Measurements from ENCODE around the gene UBA7.

Gene UBA7

GRCh38 chr3:49772703-49773102 is 41.0 kb downstream of the UBA7 start:
- no peaks in the 10 kb centered on the region for H3K36me3 ChIP-seq (ENCODE audit: control insufficient read depth, insufficient read depth, low read length)
- H3K4me1 ChIP-seq (ENCODE audit: control insufficient read depth, insufficient read depth, low read length): no peaks in the 10 kb centered on the region
- H3K9ac ChIP-seq (ENCODE audit: low read length): no peak overlapping the region
- no peak overlapping the region for H3K4me3 ChIP-seq (ENCODE audit: low read length)
- H3K9me3 ChIP-seq (ENCODE audit: control insufficient read depth, low read length): no peaks in the 10 kb centered on the region
- H3K27me3 ChIP-seq (ENCODE audit: control insufficient read depth, insufficient read depth, low read length): no peaks in the 10 kb centered on the region

GRCh38 chr3:49771340-49771938 is 42.3 kb downstream of the UBA7 start:
- no peaks in the 10 kb centered on the region for H3K4me1 ChIP-seq (ENCODE audit: control insufficient read depth, insufficient read depth, low read length)
- H3K4me3 ChIP-seq (ENCODE audit: low read length): no peak overlapping the region
- no peaks in the 10 kb centered on the region for H3K27me3 ChIP-seq (ENCODE audit: control insufficient read depth, insufficient read depth, low read length)

GRCh38 chr3:49769926-49770325 is 43.8 kb downstream of the UBA7 start:
- no peaks in the 10 kb centered on the region for H3K27me3 ChIP-seq (ENCODE audit: control insufficient read depth, insufficient read depth, low read length)
- H3K9ac ChIP-seq (ENCODE audit: low read length): no peak overlapping the region
- no peaks in the 10 kb centered on the region for H3K9me3 ChIP-seq (ENCODE audit: control insufficient read depth, low read length)
- no peak overlapping the region for H3K4me3 ChIP-seq (ENCODE audit: low read length)
- H3K4me1 ChIP-seq (ENCODE audit: control insufficient read depth, insufficient read depth, low read length): no peaks in the 10 kb centered on the region
- no peaks in the 10 kb centered on the region for H3K36me3 ChIP-seq (ENCODE audit: control insufficient read depth, insufficient read depth, low read length)

More at GRCh38 chr3:49771340-49771938, 42.3 kb downstream of the UBA7 start:
- Histone ChIP-seq H3K9me3 (ENCODE audit: control insufficient read depth, low read length) (no peaks in the 10 kb centered on the region), H3K9ac (ENCODE audit: low read length) (no peak overlapping the region), H3K36me3 (ENCODE audit: control insufficient read depth, insufficient read depth, low read length) (no peaks in the 10 kb centered on the region)

- H3K4me3 ChIP-seq (ENCODE audit: low read length): no peak overlapping the region
- no peaks in the 10 kb centered on the region for H3K27me3 ChIP-seq (ENCODE audit: control insufficient read depth, insufficient read depth, low read length)
- H3K36me3 ChIP-seq (ENCODE audit: control insufficient read depth, insufficient read depth, low read length): no peaks in the 10 kb centered on the region
- no peaks in the 10 kb centered on the region for H3K9me3 ChIP-seq (ENCODE audit: control insufficient read depth, low read length)
- H3K4me1 ChIP-seq (ENCODE audit: control insufficient read depth, insufficient read depth, low read length): no peaks in the 10 kb centered on the region
- no peak overlapping the region for H3K9ac ChIP-seq (ENCODE audit: low read length)
Measured at GRCh38 chr3:49769286-49769915, 44.4 kb downstream of the UBA7 start.

- H3K4me3 ChIP-seq (ENCODE audit: low read length): no peak overlapping the region
- no peaks in the 10 kb centered on the region for H3K36me3 ChIP-seq (ENCODE audit: control insufficient read depth, insufficient read depth, low read length)
- no peak overlapping the region for H3K9ac ChIP-seq (ENCODE audit: low read length)
- H3K9me3 ChIP-seq (ENCODE audit: control insufficient read depth, low read length): no peaks in the 10 kb centered on the region
- no peaks in the 10 kb centered on the region for H3K27me3 ChIP-seq (ENCODE audit: control insufficient read depth, insufficient read depth, low read length)
- H3K4me1 ChIP-seq (ENCODE audit: control insufficient read depth, insufficient read depth, low read length): no peaks in the 10 kb centered on the region
Measured at GRCh38 chr3:49763981-49764380, 49.8 kb downstream of the UBA7 start.

GRCh38 chr3:49761661-49762060 is 52.1 kb downstream of the UBA7 start:
- Histone ChIP-seq H3K27me3 (ENCODE audit: control insufficient read depth, insufficient read depth, low read length) (no peaks in the 10 kb centered on the region), H3K36me3 (ENCODE audit: control insufficient read depth, insufficient read depth, low read length) (no peaks in the 10 kb centered on the region), H3K4me1 (ENCODE audit: control insufficient read depth, insufficient read depth, low read length) (peaks cover 4% of the 10 kb centered on the region), H3K9ac (ENCODE audit: low read length) (no peak overlapping the region), H3K9me3 (ENCODE audit: control insufficient read depth, low read length) (no peaks in the 10 kb centered on the region), H3K4me3 (ENCODE audit: low read length) (no peak overlapping the region)

- H3K4me1 ChIP-seq (ENCODE audit: control insufficient read depth, insufficient read depth, low read length): peaks cover 4% of the 10 kb centered on the region
- no peaks in the 10 kb centered on the region for H3K27me3 ChIP-seq (ENCODE audit: control insufficient read depth, insufficient read depth, low read length)
- peaks cover 5% of the 10 kb centered on the region for H3K36me3 ChIP-seq (ENCODE audit: control insufficient read depth, insufficient read depth, low read length)
- no peak overlapping the region for H3K9ac ChIP-seq (ENCODE audit: low read length)
- no peaks in the 10 kb centered on the region for H3K9me3 ChIP-seq (ENCODE audit: control insufficient read depth, low read length)
- no peak overlapping the region for H3K4me3 ChIP-seq (ENCODE audit: low read length)
Measured at GRCh38 chr3:49759226-49759625, 54.5 kb downstream of the UBA7 start.

- Histone ChIP-seq H3K9ac (ENCODE audit: low read length) (no peak overlapping the region), H3K4me1 (ENCODE audit: control insufficient read depth, insufficient read depth, low read length) (peaks cover 4% of the 10 kb centered on the region), H3K36me3 (ENCODE audit: control insufficient read depth, insufficient read depth, low read length) (peaks cover 5% of the 10 kb centered on the region), H3K4me3 (ENCODE audit: low read length) (no peak overlapping the region), H3K9me3 (ENCODE audit: control insufficient read depth, low read length) (no peaks in the 10 kb centered on the region), H3K27me3 (ENCODE audit: control insufficient read depth, insufficient read depth, low read length) (no peaks in the 10 kb centered on the region)
Measured at GRCh38 chr3:49757197-49757596, 56.6 kb downstream of the UBA7 start.

GRCh38 chr3:49756036-49756435 is 57.7 kb downstream of the UBA7 start:
- Histone ChIP-seq H3K36me3 (ENCODE audit: control insufficient read depth, insufficient read depth, low read length) (peaks cover 5% of the 10 kb centered on the region), H3K4me1 (ENCODE audit: control insufficient read depth, insufficient read depth, low read length) (peaks cover 6% of the 10 kb centered on the region), H3K27me3 (ENCODE audit: control insufficient read depth, insufficient read depth, low read length) (no peaks in the 10 kb centered on the region), H3K4me3 (ENCODE audit: low read length) (no peak overlapping the region), H3K9ac (ENCODE audit: low read length) (peak overlapping the region; percentile 15), H3K9me3 (ENCODE audit: control insufficient read depth, low read length) (no peaks in the 10 kb centered on the region)
